Transverse colon (tissue), 4 donors: ENCODE data around the gene NCF2. TPM values are rescaled to one million over a fixed set of nuclear protein-coding genes. Genes with fewer than 3 reads are reported as not detected.

Experiments
- DNase-seq: peaks from one replicate; pipeline ENCODE4 v3.0.0-alpha.2; 2019
- H3K27ac ChIP-seq, 4 donors: fragments of 200-600 bp; sonication (generic); 2 replicates each; pipeline ENCODE4 v1.5.1; 2016 to 2018; ENCODE audit warnings: inconsistent platforms in 4 of 4
- H3K27me3 ChIP-seq: fragments of 200-600 bp; sonication (generic); 2 replicates; pipeline ENCODE4 v1.5.1; 2017; ENCODE audit warnings: inconsistent platforms
- H3K36me3 ChIP-seq, 4 donors: fragments of 200-600 bp; sonication (generic); 2 replicates each; pipeline ENCODE4 v1.5.1; 2017 to 2019; ENCODE audit warnings: inconsistent platforms in 4 of 4
- H3K4me1 ChIP-seq, 4 donors: fragments of 200-600 bp; sonication (generic); 2 replicates each; pipeline ENCODE4 v1.5.1; 2017 to 2020; ENCODE audit warnings: inconsistent platforms in 4 of 4
- H3K4me3 ChIP-seq, 4 donors: fragments of 200-600 bp; sonication (generic); 1 replicate in 1 of 4; 2 replicates in 3 of 4; pipeline versions ENCODE4 v1.5.1 to v1.6.1; 2017 to 2019; ENCODE audit warnings: inconsistent platforms in 4 of 4
- H3K9me3 ChIP-seq, 2 donors: fragments of 200-600 bp; sonication (generic); 2 replicates each; pipeline ENCODE4 v1.5.1; 2017 to 2019; ENCODE audit warnings: inconsistent platforms in 2 of 2
- CTCF ChIP-seq, 5 experiments: fragments of 200-600 bp in 3 of 5; fragments of 450-650 bp in 2 of 5; sonication (generic) in 3 of 5; IDR thresholded peaks; 1 replicate in 2 of 5; 2 replicates in 3 of 5; pipeline ENCODE4 v1.5.1; 2016 to 2017; ENCODE audit warnings: antibody characterized with exemption in 5 of 5, inconsistent platforms in 3 of 5, mild to moderate bottlenecking in 2 of 5, moderate library complexity in 1 of 5
- EP300 ChIP-seq: sonication (generic); formaldehyde crosslinking; IDR thresholded peaks from one replicate; pipeline ENCODE4 v1.6.1; 2017; ENCODE audit warnings: antibody characterized with exemption, low read depth
- POLR2A ChIP-seq: fragments of 450-650 bp; IDR thresholded peaks from one replicate; pipeline ENCODE4 v1.6.1; 2016; ENCODE audit warnings: antibody characterized with exemption, mild to moderate bottlenecking, moderate library complexity
- POLR2AphosphoS5 ChIP-seq, 3 donors: sonication (generic); formaldehyde crosslinking; IDR thresholded peaks; one replicate each; pipeline ENCODE4 v1.6.1; 2016; ENCODE audit warnings: antibody characterized with exemption in 3 of 3
- WGBS, 2 donors: methylation state at CpG; one replicate each; pipeline ENCODE4 v1.1.5; 2018; ENCODE audit warnings: low coverage in 1 of 2; 5-methylcytosine and 5-hydroxymethylcytosine counted together
- in situ Hi-C, 4 donors: fragments of 200-750 bp; cut with MboI; loops; one replicate each; pipeline versions ENCODE4 v1.15.0 to v1.15.1; 2017; ENCODE audit warnings: low sequenced_read_pairs in 3 of 4, low pct_ligation_motif_present in 1 of 4, low pct_unique_long_range_greater_than_20kb in 1 of 4
- intact Hi-C: fragments of 100-400 bp; cut with DNase I; formaldehyde crosslinking; loops from one replicate; pipeline ENCODE4 v1.15.1; 2023; ENCODE audit warnings: low total_unique reads
- total RNA-seq, 4 donors: library from RNA; depleted of rRNA; stranded (reverse); fragments of >200 nt; gene quantifications; one replicate each; pipeline ENCODE4 v1.1.0, GENCODE V29; 2016

The NCF2 gene
- total RNA-seq, 4 donors from 2014 or later: 3.8 to 12.7 (median 5.6) TPM

GRCh38 chr1:183585038-183585437, 5.2 kb downstream of the NCF2 start:
- WGBS, 2 donors: 40% methylated on average over 6 of the region's 6 CpGs; no CpG with 5 or more reads in 1 of the 2 donors
- TF ChIP-seq CTCF (IDR thresholded peaks at IDR 0.05) (no peak), POLR2A (no peak), POLR2AphosphoS5 (IDR thresholded peaks at IDR 0.05) (peak in 1 of 3 donors; percentile 34), EP300 (no peak)
- Histone ChIP-seq H3K4me1 (peaks cover 0 to 22% (median 10%) of the 10 kb centered on the region in 4 donors), H3K27me3 (no peaks in the 10 kb centered on the region), H3K36me3 (no peaks in the 10 kb centered on the region), H3K9me3 (no peaks in the 10 kb centered on the region), H3K27ac (peak overlapping the region in 2 of 4 donors; percentile 10 to 30), H3K4me3 (no peak overlapping the region)
- intact Hi-C loops (no loop called here), in situ Hi-C loops (no loop called here)
- peak; percentile 51 for DNase-seq

- DNase-seq: no peak
- Histone ChIP-seq H3K27me3 (no peaks in the 10 kb centered on the region), H3K27ac (peak overlapping the region in 1 of 4 donors; percentile 10), H3K36me3 (no peaks in the 10 kb centered on the region), H3K4me1 (peaks cover 0 to 13% (median 7%) of the 10 kb centered on the region in 4 donors), H3K9me3 (no peaks in the 10 kb centered on the region), H3K4me3 (no peak overlapping the region)
- 54 to 70% methylated on average over 4 to 5 of the region's 5 CpGs for WGBS, 2 donors
- in situ Hi-C loops: no loop called here
- TF ChIP-seq POLR2A: no peak
- TF ChIP-seq EP300: no peak
- no peak for TF ChIP-seq POLR2AphosphoS5 (IDR thresholded peaks at IDR 0.05)
- TF ChIP-seq CTCF (IDR thresholded peaks at IDR 0.05): no peak
- intact Hi-C loops: no loop called here
Observed at GRCh38 chr1:183584147-183584546, 6.1 kb downstream of the NCF2 start.

GRCh38 chr1:183583466-183583865, 6.8 kb downstream of the NCF2 start:
- 73 to 87% methylated on average over 5 to 6 of the region's 6 CpGs for WGBS, 2 donors
- TF ChIP-seq POLR2AphosphoS5 (IDR thresholded peaks at IDR 0.05) (no peak), CTCF (IDR thresholded peaks at IDR 0.05) (no peak), EP300 (no peak), POLR2A (no peak)
- Histone ChIP-seq H3K4me3 (no peak overlapping the region), H3K4me1 (peaks cover 0 to 6% (median 3%) of the 10 kb centered on the region in 4 donors), H3K36me3 (no peaks in the 10 kb centered on the region), H3K27ac (no peak overlapping the region), H3K9me3 (no peaks in the 10 kb centered on the region), H3K27me3 (no peaks in the 10 kb centered on the region)
- intact Hi-C loops: no loop called here
- DNase-seq: no peak
- in situ Hi-C loops: no loop called here

DNA sequence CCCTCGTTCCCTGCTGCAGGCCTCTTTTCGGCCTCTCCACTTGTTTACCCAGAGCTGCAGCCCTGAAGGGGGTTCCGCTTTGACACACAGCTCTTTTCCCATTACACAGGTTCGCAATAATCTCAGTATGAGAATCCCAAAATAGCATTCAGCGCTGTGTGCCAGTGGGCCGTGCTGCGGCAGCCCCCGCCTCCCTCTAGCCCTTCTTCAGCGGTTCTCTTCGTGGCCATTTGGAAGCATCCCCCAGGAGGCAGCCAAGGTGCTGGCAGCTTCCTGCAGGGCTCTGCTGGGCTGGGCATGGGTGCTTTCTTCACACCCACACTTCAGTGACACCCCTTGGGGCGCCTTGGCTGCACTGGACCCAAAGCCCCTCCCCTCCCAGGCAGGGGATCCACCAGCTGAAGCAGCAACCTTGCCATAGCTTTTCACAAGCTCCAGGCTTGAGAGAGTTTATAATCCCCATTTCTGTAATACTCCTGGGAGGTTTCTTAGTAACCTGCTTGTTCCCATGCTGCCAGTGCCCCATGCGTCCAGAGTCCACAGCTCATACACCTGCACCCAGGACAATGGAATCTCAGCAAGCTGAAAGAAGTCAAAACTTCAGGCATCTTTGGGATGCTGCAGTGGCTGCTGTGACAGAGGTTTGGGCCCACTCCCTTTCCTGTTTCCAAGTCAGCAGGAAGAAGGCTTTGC, 8.1 kb downstream of the NCF2 start:
- Histone ChIP-seq H3K36me3 (no peaks in the 10 kb centered on the region), H3K4me3 (no peak overlapping the region), H3K4me1 (peaks cover 0 to 6% (median 3%) of the 10 kb centered on the region in 4 donors), H3K27me3 (no peaks in the 10 kb centered on the region), H3K27ac (peak overlapping the region; percentile 1 to 32 (median 24)), H3K9me3 (no peaks in the 10 kb centered on the region)
- no peak for DNase-seq
- intact Hi-C loops: no loop called here
- in situ Hi-C loops: no loop called here
- 81 to 86% methylated on average over 11 to 12 of the region's 12 CpGs for WGBS, 2 donors
- TF ChIP-seq EP300 (no peak), POLR2A (no peak)
